Transverse colon (tissue), 3 donors: ENCODE measurements around the gene FIGLA.

Experiments used
- POLR2A ChIP-seq: fragments of 450-650 bp; IDR thresholded peaks from one replicate; pipeline ENCODE4 v1.6.1; 2016; ENCODE audit warnings: antibody characterized with exemption, mild to moderate bottlenecking, moderate library complexity
- POLR2AphosphoS5 ChIP-seq, 3 donors: sonication (generic); formaldehyde crosslinking; IDR thresholded peaks; one replicate each; pipeline ENCODE4 v1.6.1; 2016; ENCODE audit warnings: antibody characterized with exemption in 3 of 3

- TF ChIP-seq POLR2A: no peak
- no peak for TF ChIP-seq POLR2AphosphoS5 (IDR thresholded peaks at IDR 0.05)
Observed at GRCh38 chr2:70830366-70830765, 39.9 kb upstream of the FIGLA start.
